K562 (cell line): ENCODE data around the gene HCAR1. TPM values are rescaled to one million over a fixed set of nuclear protein-coding genes. Genes with fewer than 3 reads are reported as not detected.

Experiments
- ATAC-seq: fragments of 200-7000 bp; cut with Tn5 transposase; 3 replicates; pipeline ENCODE4 v1.9.1; 2020; ENCODE audit warnings: moderate library complexity
- BruUV-seq: library from RNA; stranded (reverse); fragments of 400-500 nt; replicated peaks from 2 replicates; lab custom pipeline; 2021; lab: Mats Ljungman, UMichigan
- CTCF ChIA-PET: fragments of 300-600 bp; formaldehyde crosslinking; extraction: SDS; loops from one replicate; lab custom pipeline; 2021; ENCODE audit warnings: low intra/inter-chr PET ratio; lab: Yijun Ruan, JAX
- POLR2A ChIA-PET: fragments of 300-600, 350-650 bp; sonication (Branson Sonifier 250); formaldehyde crosslinking; extraction: SDS; loops from one replicate; lab custom pipeline; 2021; ENCODE audit warnings: antibody characterized with exemption, inconsistent platforms; lab: Yijun Ruan, JAX
- DNase-seq, 4 experiments: peaks; one replicate each; pipeline versions ENCODE4 v3.0.0 to v3.0.0-alpha.2; 2011 to 2018; ENCODE audit warnings: low spot score in 3 of 4, mixed read lengths in 3 of 4; ENCODE audit errors: extremely low read depth in 1 of 4
- FAIRE-seq: peaks from 2 replicates; lab custom pipeline; 2011; peaks lifted over from hg19 to GRCh38; lab: Jason Lieb, UNC
- H2AFZ ChIP-seq: 2 replicates; pipeline ENCODE4 v1.6.0; 2011; ENCODE audit warnings: low read depth, low read length, control low read depth, inconsistent platforms
- H3K27ac ChIP-seq: fragments of 200-600 bp; 3 replicates; pipeline ENCODE4 v1.8.0; 2011; ENCODE audit warnings: low read depth, mild to moderate bottlenecking, control low read depth, inconsistent platforms, low read length, moderate library complexity, mixed read lengths; ENCODE audit errors: extremely low read depth
- H3K27me3 ChIP-seq, 2 experiments: fragments of 300-600 bp in 1 of 2; 2 replicates in 1 of 2; 3 replicates in 1 of 2; pipeline versions ENCODE4 v1.6.0 to v1.8.0; 2011; ENCODE audit warnings: inconsistent platforms in 2 of 2, low read length in 2 of 2, mild to moderate bottlenecking in 1 of 2, mixed read lengths in 1 of 2, moderate library complexity in 1 of 2; ENCODE audit not compliant: control insufficient read depth in 2 of 2, insufficient read depth in 2 of 2
- H3K36me3 ChIP-seq: fragments of 300-600 bp; 3 replicates; pipeline ENCODE4 v1.8.0; 2011; ENCODE audit warnings: mild to moderate bottlenecking, low read length, inconsistent platforms; ENCODE audit not compliant: control insufficient read depth, insufficient read depth
- H3K4me1 ChIP-seq, 2 experiments: fragments of 200-600 bp in 1 of 2; replicated peaks in 1 of 2; 2 replicates in 1 of 2; 3 replicates in 1 of 2; pipeline versions ENCODE4 v1.5.1 to v1.8.0; 2011; ENCODE audit warnings: inconsistent platforms in 2 of 2, low read length in 2 of 2, mild to moderate bottlenecking in 1 of 2, mixed read lengths in 1 of 2, moderate library complexity in 1 of 2; ENCODE audit not compliant: control insufficient read depth in 2 of 2, insufficient read depth in 2 of 2
- H3K4me2 ChIP-seq: 2 replicates; pipeline ENCODE4 v1.6.1; 2011; ENCODE audit warnings: low read length, control low read depth, inconsistent platforms, mixed read lengths; ENCODE audit not compliant: insufficient read depth
- H3K4me3 ChIP-seq: fragments of 200-600 bp; sonication (generic), shearing (Covaris generic); 2 replicates; pipeline ENCODE4 v1.5.1; 2016; ENCODE audit warnings: control low read depth, inconsistent platforms
- H3K79me2 ChIP-seq: fragments of 200-600 bp; 3 replicates; pipeline ENCODE4 v1.8.0; 2011; ENCODE audit warnings: low read length, inconsistent platforms; ENCODE audit not compliant: control insufficient read depth, insufficient read depth
- H3K9ac ChIP-seq, 2 experiments: 2 replicates each; pipeline versions ENCODE4 v1.6.0 to v1.6.1; 2011; ENCODE audit warnings: low read depth in 2 of 2, low read length in 2 of 2, control low read depth in 1 of 2, inconsistent platforms in 1 of 2, mild to moderate bottlenecking in 1 of 2, mixed read lengths in 1 of 2; ENCODE audit not compliant: insufficient read depth in 1 of 2
- H3K9me1 ChIP-seq: one replicate; pipeline ENCODE4 v1.6.0; 2011; ENCODE audit warnings: inconsistent platforms, mild to moderate bottlenecking, low read length, moderate library complexity; ENCODE audit not compliant: control insufficient read depth, insufficient read depth
- H3K9me3 ChIP-seq: replicated peaks from 2 replicates; pipeline ENCODE4 v1.5.1; 2011; ENCODE audit warnings: low read depth, low read length, inconsistent platforms; ENCODE audit not compliant: control insufficient read depth, insufficient read depth
- H4K20me1 ChIP-seq: replicated peaks from 2 replicates; pipeline ENCODE4 v1.6.1; 2011; ENCODE audit warnings: low read length, inconsistent platforms, mixed read lengths; ENCODE audit not compliant: control insufficient read depth, insufficient read depth
- CCAR2 ChIP-seq: fragments of 200-400 bp; formaldehyde crosslinking; IDR thresholded peaks from 2 replicates; pipeline ENCODE4 v1.6.1; 2017; ENCODE audit warnings: mild to moderate bottlenecking, low read depth, low read length
- CEBPG ChIP-seq, 3 experiments: fragments of 200-800 bp in 1 of 3; sonication (Bioruptor generic) in 1 of 3; sonication (generic) in 1 of 3; formaldehyde crosslinking in 1 of 3; IDR thresholded peaks in 2 of 3; conservative IDR thresholded peaks in 1 of 3; 2 replicates each; pipeline versions ENCODE4 v1.6.1 to v1.8.0; 2016 to 2022; ENCODE audit warnings: missing compliant biosample characterization in 2 of 3, missing genetic modification characterization in 2 of 3, mild to moderate bottlenecking in 1 of 3, missing genetic modification reagents in 1 of 3
- CTBP1 ChIP-seq: fragments of 450-650 bp; IDR thresholded peaks from 2 replicates; pipeline ENCODE4 v1.6.1; 2016; ENCODE audit warnings: borderline replicate concordance
- CXXC5 ChIP-seq: fragments of 250-450 bp; sonication (Bioruptor Pico); IDR thresholded peaks from 2 replicates; pipeline ENCODE4 v1.8.0; 2022; ENCODE audit warnings: inconsistent platforms, mild to moderate bottlenecking, moderate library complexity
- HIVEP1 ChIP-seq: fragments of 250-450 bp; sonication (Bioruptor Pico); IDR thresholded peaks from 2 replicates; pipeline ENCODE4 v1.4.0; 2020; ENCODE audit warnings: mild to moderate bottlenecking
- ILF3 ChIP-seq: fragments of 450-650 bp; IDR thresholded peaks from 2 replicates; pipeline ENCODE4 v1.6.1; 2018; ENCODE audit warnings: antibody characterized with exemption, mild to moderate bottlenecking, moderate library complexity, borderline replicate concordance
- KDM2B ChIP-seq: fragments of 250-450 bp; sonication (Bioruptor Pico); IDR thresholded peaks from 2 replicates; pipeline ENCODE4 v1.8.0; 2021; ENCODE audit warnings: mild to moderate bottlenecking, moderate library complexity
- MEF2A ChIP-seq: IDR thresholded peaks from 2 replicates; pipeline ENCODE4 v1.6.1; 2011; ENCODE audit warnings: low read depth, mild to moderate bottlenecking, low read length, moderate library complexity; ENCODE audit not compliant: control insufficient read depth
- NUFIP1 ChIP-seq: fragments of 450-650 bp; IDR thresholded peaks from 2 replicates; pipeline ENCODE4 v1.6.1; 2018; ENCODE audit not compliant: partially characterized antibody
- PHF20 ChIP-seq: fragments of 450-650 bp; IDR thresholded peaks from 2 replicates; pipeline ENCODE4 v1.6.1; 2018; ENCODE audit not compliant: partially characterized antibody
- RBM17 ChIP-seq: fragments of 200-400 bp; formaldehyde crosslinking; IDR thresholded peaks from 2 replicates; pipeline ENCODE4 v1.6.1; 2017; ENCODE audit warnings: low read depth, mild to moderate bottlenecking, low read length, borderline replicate concordance
- TBP ChIP-seq: optimal IDR thresholded peaks from 2 replicates; pipeline ENCODE3; 2011; ENCODE audit warnings: low read depth, low read length, improper control_type of control experiment
- ZNF134 ChIP-seq: fragments of 250-450 bp; sonication (Bioruptor Pico); conservative IDR thresholded peaks from 2 replicates; pipeline ENCODE4 v1.4.0; 2020
- ZNF212 ChIP-seq: fragments of 450-650 bp; formaldehyde crosslinking; IDR thresholded peaks from 2 replicates; pipeline ENCODE4 v1.4.0; 2020; ENCODE audit warnings: mild to moderate bottlenecking
- ZNF24 ChIP-seq: fragments of 450-650 bp; IDR thresholded peaks from 2 replicates; pipeline ENCODE4 v1.6.1; 2016
- WGBS: fragments of 100-300 bp; shearing (Covaris generic); methylation state at CpG from one replicate; pipeline ENCODE4 v1.1.6; 2016; ENCODE audit warnings: low coverage, mixed read lengths; ENCODE audit not compliant: insufficient coverage; ENCODE audit errors: missing lambda C conversion rate; 5-methylcytosine and 5-hydroxymethylcytosine counted together
- in situ Hi-C: fragments of 300-500 bp; cut with MboI; formaldehyde crosslinking; loops from 4 replicates; pipeline ENCODE4 v1.15.0; 2018; ENCODE audit warnings: inconsistent platforms, mixed read lengths
- intact Hi-C: fragments of 100-400 bp; cut with micrococcal nuclease; formaldehyde crosslinking; loops from 2 replicates; pipeline ENCODE4 v1.14.2; 2022
- polyA plus RNA-seq, 8 experiments: library from polyadenylated mRNA; depleted of rRNA in 4 of 8; stranded (reverse) in 5 of 8; unstranded in 3 of 8; fragments of >200 nt; fragmentation: Nextera tagmentation in 2 of 8; fragmentation: Illumina TruSeq in 1 of 8; extraction: Ambion mirVana in 2 of 8; extraction: Trizol in 1 of 8; gene quantifications; 2 replicates each; pipeline versions ENCODE4 v1.2.1 to v1.2.3, GENCODE V29; 2011 to 2014; ENCODE audit warnings: inconsistent platforms in 1 of 8, missing spikeins in 1 of 8
- total RNA-seq, 7 experiments: library from RNA; depleted of rRNA in 6 of 7; stranded (reverse); fragments of >200 nt in 6 of 7; fragmentation: Illumina TruSeq in 2 of 7; extraction: Trizol in 2 of 7; gene quantifications; 2 replicates each; pipeline versions ENCODE4 v1.2.1 to v1.2.3, GENCODE V29; 2011 to 2021; ENCODE audit warnings: low replicate concordance in 1 of 7
- TF ChIP-seq, protein P1 (sequence below), 2 experiments: fragments of 450-650 bp; IDR thresholded peaks; 2 replicates each; pipeline ENCODE4 v1.6.1; 2016
- TF ChIP-seq, protein P2 (sequence below): IDR thresholded peaks from 3 replicates; pipeline ENCODE4 v1.6.1; 2011; ENCODE audit warnings: borderline replicate concordance, mild to moderate bottlenecking, moderate library complexity; ENCODE audit not compliant: insufficient read length; ENCODE audit errors: extremely low read depth

The HCAR1 gene
- total and polyA plus RNA-seq, 9 of the 15 experiments (the other 6 are each of a cell fraction or from before 2014, with no cell fraction given), result not detected

DNA sequence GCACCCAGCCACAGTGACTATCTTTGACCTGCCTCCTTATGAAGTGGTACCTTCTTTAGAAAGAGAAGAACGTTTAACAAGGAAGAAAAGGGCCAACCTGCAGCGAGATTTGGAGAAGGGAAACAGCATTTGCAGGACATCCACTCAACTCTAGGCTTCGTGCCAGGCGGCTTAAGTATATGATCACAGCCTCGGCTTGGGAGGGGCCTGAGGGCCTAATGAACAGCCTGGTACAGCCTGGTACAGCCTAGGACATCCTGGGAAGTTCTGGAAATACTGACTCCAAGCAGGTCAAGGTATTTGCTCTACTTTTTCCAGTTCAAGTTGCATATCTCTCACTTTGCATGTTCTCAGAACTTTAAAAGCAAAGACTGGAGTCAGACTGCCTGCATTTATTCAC lies 43.6 kb downstream of the HCAR1 start:
- H3K4me1 ChIP-seq, result no peaks in the 10 kb centered on the region; a peak in 1 of 5 replicates
- ATAC-seq, result no peak
- in situ Hi-C loops, result no loop called here

DNA sequence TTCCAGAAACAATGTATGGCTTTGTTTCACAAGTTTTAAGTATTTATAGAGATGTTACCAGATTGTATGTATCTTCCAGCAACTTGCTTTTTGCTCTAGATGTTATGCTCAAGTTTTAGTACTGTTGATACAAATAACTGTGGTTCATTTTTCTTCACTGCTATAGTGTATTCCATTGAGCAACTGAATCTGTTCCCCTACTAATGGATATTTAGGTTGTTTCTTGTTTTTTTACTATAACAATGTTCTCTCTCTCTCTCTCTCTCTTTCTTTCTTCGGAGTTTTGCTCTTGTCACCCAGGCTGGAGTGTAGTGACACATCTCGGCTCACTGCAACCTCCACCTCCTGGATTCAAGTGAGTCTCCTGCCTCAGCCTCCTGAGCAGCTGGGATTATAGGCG lies 44.1 kb downstream of the HCAR1 start:
- ChIA-PET CTCF (interaction anchor here (0.7 kb wide), 1 partner anchor 16 kb away, joined by 3 read pairs; no protein-coding TSS in a partner anchor), POLR2A (no interaction called here)
- Histone ChIP-seq H3K36me3 (no peaks in the 10 kb centered on the region), H3K9ac (no peak overlapping the region), H3K9me3 (no peaks in the 10 kb centered on the region), H3K27me3 (peaks cover 8 to 28% of the 10 kb centered on the region in 2 experiments; a peak in 4 of 5 replicates), H3K79me2 (no peaks in the 10 kb centered on the region), H2AFZ (no peak overlapping the region), H3K4me2 (no peak overlapping the region), H3K27ac (no peak overlapping the region), H4K20me1 (no peaks in the 10 kb centered on the region), H3K4me1 (no peaks in the 10 kb centered on the region; a peak in 1 of 5 replicates), H3K4me3 (no peak overlapping the region), H3K9me1 (no peaks in the 10 kb centered on the region)
- WGBS, result 7% methylated on average over 3 of the region's 3 CpGs
- ATAC-seq (no peak), DNase-seq (no peak), FAIRE-seq (no peak)
- in situ Hi-C loops, result no loop called here
- BruUV-seq, result no TSS peak
- intact Hi-C loops, result no loop called here
- no peak for TF ChIP-seq TBP
- TF ChIP-seq CTBP1, result no peak
- TF ChIP-seq, protein P1, sequence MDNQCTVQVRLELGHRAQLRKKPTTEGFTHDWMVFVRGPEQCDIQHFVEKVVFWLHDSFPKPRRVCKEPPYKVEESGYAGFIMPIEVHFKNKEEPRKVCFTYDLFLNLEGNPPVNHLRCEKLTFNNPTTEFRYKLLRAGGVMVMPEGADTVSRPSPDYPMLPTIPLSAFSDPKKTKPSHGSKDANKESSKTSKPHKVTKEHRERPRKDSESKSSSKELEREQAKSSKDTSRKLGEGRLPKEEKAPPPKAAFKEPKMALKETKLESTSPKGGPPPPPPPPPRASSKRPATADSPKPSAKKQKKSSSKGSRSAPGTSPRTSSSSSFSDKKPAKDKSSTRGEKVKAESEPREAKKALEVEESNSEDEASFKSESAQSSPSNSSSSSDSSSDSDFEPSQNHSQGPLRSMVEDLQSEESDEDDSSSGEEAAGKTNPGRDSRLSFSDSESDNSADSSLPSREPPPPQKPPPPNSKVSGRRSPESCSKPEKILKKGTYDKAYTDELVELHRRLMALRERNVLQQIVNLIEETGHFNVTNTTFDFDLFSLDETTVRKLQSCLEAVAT (IDR thresholded peaks at IDR 0.05), result no peak
- TF ChIP-seq, protein P2, sequence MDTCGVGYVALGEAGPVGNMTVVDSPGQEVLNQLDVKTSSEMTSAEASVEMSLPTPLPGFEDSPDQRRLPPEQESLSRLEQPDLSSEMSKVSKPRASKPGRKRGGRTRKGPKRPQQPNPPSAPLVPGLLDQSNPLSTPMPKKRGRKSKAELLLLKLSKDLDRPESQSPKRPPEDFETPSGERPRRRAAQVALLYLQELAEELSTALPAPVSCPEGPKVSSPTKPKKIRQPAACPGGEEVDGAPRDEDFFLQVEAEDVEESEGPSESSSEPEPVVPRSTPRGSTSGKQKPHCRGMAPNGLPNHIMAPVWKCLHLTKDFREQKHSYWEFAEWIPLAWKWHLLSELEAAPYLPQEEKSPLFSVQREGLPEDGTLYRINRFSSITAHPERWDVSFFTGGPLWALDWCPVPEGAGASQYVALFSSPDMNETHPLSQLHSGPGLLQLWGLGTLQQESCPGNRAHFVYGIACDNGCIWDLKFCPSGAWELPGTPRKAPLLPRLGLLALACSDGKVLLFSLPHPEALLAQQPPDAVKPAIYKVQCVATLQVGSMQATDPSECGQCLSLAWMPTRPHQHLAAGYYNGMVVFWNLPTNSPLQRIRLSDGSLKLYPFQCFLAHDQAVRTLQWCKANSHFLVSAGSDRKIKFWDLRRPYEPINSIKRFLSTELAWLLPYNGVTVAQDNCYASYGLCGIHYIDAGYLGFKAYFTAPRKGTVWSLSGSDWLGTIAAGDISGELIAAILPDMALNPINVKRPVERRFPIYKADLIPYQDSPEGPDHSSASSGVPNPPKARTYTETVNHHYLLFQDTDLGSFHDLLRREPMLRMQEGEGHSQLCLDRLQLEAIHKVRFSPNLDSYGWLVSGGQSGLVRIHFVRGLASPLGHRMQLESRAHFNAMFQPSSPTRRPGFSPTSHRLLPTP, result no peak
- TF ChIP-seq MEF2A, result no peak

More for the DNA sequence above, 43.6 kb downstream of the HCAR1 start:
- intact Hi-C loops, result no loop called here
- Histone ChIP-seq H3K9me1 (no peaks in the 10 kb centered on the region), H3K27me3 (peaks cover 8 to 29% of the 10 kb centered on the region in 2 experiments; a peak in 4 of 5 replicates), H3K9me3 (no peaks in the 10 kb centered on the region), H3K36me3 (no peaks in the 10 kb centered on the region), H2AFZ (no peak overlapping the region), H3K9ac (no peak overlapping the region; a peak in 1 of 4 replicates), H4K20me1 (no peaks in the 10 kb centered on the region), H3K79me2 (no peaks in the 10 kb centered on the region), H3K4me3 (no peak overlapping the region), H3K27ac (no peak overlapping the region), H3K4me2 (no peak overlapping the region)
- 8% methylated on average over 5 of the region's 5 CpGs for WGBS
- DNase-seq (no peak), FAIRE-seq (no peak)
- TF ChIP-seq KDM2B (CRISPR knock-in tag), result no peak
- no peak for TF ChIP-seq PHF20
- TF ChIP-seq CCAR2, result no peak
- no peak for TF ChIP-seq RBM17
- no peak for TF ChIP-seq CEBPG (CRISPR knock-in tag; IDR thresholded peaks at IDR 0.05)
- no peak for TF ChIP-seq CEBPG (tag; conservative IDR thresholded peaks at IDR 0.05 in 1 of 2, IDR thresholded peaks at IDR 0.05 in 1 of 2)
- no peak for TF ChIP-seq ZNF24
- TF ChIP-seq ZNF212 (CRISPR knock-in tag), result no peak
- TF ChIP-seq CXXC5 (CRISPR knock-in tag), result no peak
- TF ChIP-seq ZNF134 (CRISPR knock-in tag), result no peak
- no peak for TF ChIP-seq ILF3
- no peak for TF ChIP-seq HIVEP1 (CRISPR knock-in tag)
- no peak for TF ChIP-seq NUFIP1
- BruUV-seq, result no TSS peak
- CTCF ChIA-PET, result interaction anchor here (0.7 kb wide), 1 partner anchor 16 kb away, joined by 3 read pairs; no protein-coding TSS in a partner anchor
- POLR2A ChIA-PET, result no interaction called here
